K562 (cell line): ENCODE data around the gene UQCRH. TPM values are rescaled to one million over a fixed set of nuclear protein-coding genes. Genes with fewer than 3 reads are reported as not detected.

Experiments
- ATAC-seq: fragments of 200-7000 bp; cut with Tn5 transposase; 3 replicates; pipeline ENCODE4 v1.9.1; 2020; ENCODE audit warnings: moderate library complexity
- BruUV-seq: library from RNA; stranded (reverse); fragments of 400-500 nt; replicated peaks from 2 replicates; lab custom pipeline; 2021; lab: Mats Ljungman, UMichigan
- CTCF ChIA-PET: fragments of 300-600 bp; formaldehyde crosslinking; extraction: SDS; loops from one replicate; lab custom pipeline; 2021; ENCODE audit warnings: low intra/inter-chr PET ratio; lab: Yijun Ruan, JAX
- POLR2A ChIA-PET: fragments of 300-600, 350-650 bp; sonication (Branson Sonifier 250); formaldehyde crosslinking; extraction: SDS; loops from one replicate; lab custom pipeline; 2021; ENCODE audit warnings: antibody characterized with exemption, inconsistent platforms; lab: Yijun Ruan, JAX
- DNase-seq, 4 experiments: peaks; one replicate each; pipeline versions ENCODE4 v3.0.0 to v3.0.0-alpha.2; 2011 to 2018; ENCODE audit warnings: low spot score in 3 of 4, mixed read lengths in 3 of 4; ENCODE audit errors: extremely low read depth in 1 of 4
- FAIRE-seq: peaks from 2 replicates; lab custom pipeline; 2011; peaks lifted over from hg19 to GRCh38; lab: Jason Lieb, UNC
- H2AFZ ChIP-seq: 2 replicates; pipeline ENCODE4 v1.6.0; 2011; ENCODE audit warnings: low read depth, low read length, control low read depth, inconsistent platforms
- H3K27ac ChIP-seq: fragments of 200-600 bp; 3 replicates; pipeline ENCODE4 v1.8.0; 2011; ENCODE audit warnings: low read depth, mild to moderate bottlenecking, control low read depth, inconsistent platforms, low read length, moderate library complexity, mixed read lengths; ENCODE audit errors: extremely low read depth
- H3K27me3 ChIP-seq, 2 experiments: fragments of 300-600 bp in 1 of 2; 2 replicates in 1 of 2; 3 replicates in 1 of 2; pipeline versions ENCODE4 v1.6.0 to v1.8.0; 2011; ENCODE audit warnings: inconsistent platforms in 2 of 2, low read length in 2 of 2, mild to moderate bottlenecking in 1 of 2, mixed read lengths in 1 of 2, moderate library complexity in 1 of 2; ENCODE audit not compliant: control insufficient read depth in 2 of 2, insufficient read depth in 2 of 2
- H3K36me3 ChIP-seq: fragments of 300-600 bp; 3 replicates; pipeline ENCODE4 v1.8.0; 2011; ENCODE audit warnings: mild to moderate bottlenecking, low read length, inconsistent platforms; ENCODE audit not compliant: control insufficient read depth, insufficient read depth
- H3K4me1 ChIP-seq, 2 experiments: fragments of 200-600 bp in 1 of 2; replicated peaks in 1 of 2; 2 replicates in 1 of 2; 3 replicates in 1 of 2; pipeline versions ENCODE4 v1.5.1 to v1.8.0; 2011; ENCODE audit warnings: inconsistent platforms in 2 of 2, low read length in 2 of 2, mild to moderate bottlenecking in 1 of 2, mixed read lengths in 1 of 2, moderate library complexity in 1 of 2; ENCODE audit not compliant: control insufficient read depth in 2 of 2, insufficient read depth in 2 of 2
- H3K4me2 ChIP-seq: 2 replicates; pipeline ENCODE4 v1.6.1; 2011; ENCODE audit warnings: low read length, control low read depth, inconsistent platforms, mixed read lengths; ENCODE audit not compliant: insufficient read depth
- H3K4me3 ChIP-seq: fragments of 200-600 bp; sonication (generic), shearing (Covaris generic); 2 replicates; pipeline ENCODE4 v1.5.1; 2016; ENCODE audit warnings: control low read depth, inconsistent platforms
- H3K79me2 ChIP-seq: fragments of 200-600 bp; 3 replicates; pipeline ENCODE4 v1.8.0; 2011; ENCODE audit warnings: low read length, inconsistent platforms; ENCODE audit not compliant: control insufficient read depth, insufficient read depth
- H3K9ac ChIP-seq, 2 experiments: 2 replicates each; pipeline versions ENCODE4 v1.6.0 to v1.6.1; 2011; ENCODE audit warnings: low read depth in 2 of 2, low read length in 2 of 2, control low read depth in 1 of 2, inconsistent platforms in 1 of 2, mild to moderate bottlenecking in 1 of 2, mixed read lengths in 1 of 2; ENCODE audit not compliant: insufficient read depth in 1 of 2
- H3K9me1 ChIP-seq: one replicate; pipeline ENCODE4 v1.6.0; 2011; ENCODE audit warnings: inconsistent platforms, mild to moderate bottlenecking, low read length, moderate library complexity; ENCODE audit not compliant: control insufficient read depth, insufficient read depth
- H3K9me3 ChIP-seq: replicated peaks from 2 replicates; pipeline ENCODE4 v1.5.1; 2011; ENCODE audit warnings: low read depth, low read length, inconsistent platforms; ENCODE audit not compliant: control insufficient read depth, insufficient read depth
- H4K20me1 ChIP-seq: replicated peaks from 2 replicates; pipeline ENCODE4 v1.6.1; 2011; ENCODE audit warnings: low read length, inconsistent platforms, mixed read lengths; ENCODE audit not compliant: control insufficient read depth, insufficient read depth
- DMBX1 ChIP-seq: fragments of 250-450 bp; sonication (Bioruptor Pico); IDR thresholded peaks from 2 replicates; pipeline ENCODE4 v1.8.0; 2022; ENCODE audit warnings: inconsistent platforms, mild to moderate bottlenecking, moderate library complexity, borderline replicate concordance
- FOXJ3 ChIP-seq: sonication (generic); formaldehyde crosslinking; IDR thresholded peaks from 2 replicates; pipeline ENCODE4 v1.4.0; 2020; ENCODE audit warnings: mild to moderate bottlenecking, missing genetic modification reagents
- MAFG ChIP-seq: fragments of 450-650 bp; conservative IDR thresholded peaks from 2 replicates; pipeline ENCODE4 v1.6.1; 2016; ENCODE audit warnings: missing genetic modification characterization, missing compliant biosample characterization
- MAZ ChIP-seq, 2 experiments: fragments of 450-650 bp in 1 of 2; sonication (generic) in 1 of 2; formaldehyde crosslinking; IDR thresholded peaks in 1 of 2; conservative IDR thresholded peaks in 1 of 2; 2 replicates each; pipeline versions ENCODE4 v1.4.0 to v1.5.0; 2020; ENCODE audit warnings: mild to moderate bottlenecking in 1 of 2, missing genetic modification reagents in 1 of 2
- NFE2 ChIP-seq: IDR thresholded peaks from 2 replicates; pipeline ENCODE4 v1.6.1; 2014; ENCODE audit warnings: antibody characterized with exemption, low read depth
- NR2C1 ChIP-seq, 2 experiments: fragments of 450-650 bp; IDR thresholded peaks; 2 replicates each; pipeline ENCODE4 v1.6.1; 2017; ENCODE audit warnings: mild to moderate bottlenecking in 2 of 2, antibody characterized with exemption in 1 of 2, inconsistent platforms in 1 of 2, missing compliant biosample characterization in 1 of 2, missing genetic modification characterization in 1 of 2
- NRF1 ChIP-seq, 2 experiments: fragments of 450-650 bp; IDR thresholded peaks in 1 of 2; conservative IDR thresholded peaks in 1 of 2; 2 replicates each; pipeline ENCODE4 v1.6.1; 2014; ENCODE audit warnings: mild to moderate bottlenecking in 2 of 2
- TRIM24 ChIP-seq, 2 experiments: fragments of 450-650 bp; IDR thresholded peaks; 2 replicates each; pipeline ENCODE4 v1.6.1; 2016
- ZNF436 ChIP-seq: fragments of 250-450, 450-650 bp; sonication (Bioruptor Pico); formaldehyde crosslinking; IDR thresholded peaks from 2 replicates; pipeline ENCODE4 v1.7.0; 2020; ENCODE audit warnings: mild to moderate bottlenecking
- ZNF76 ChIP-seq: fragments of 250-450 bp; sonication (Bioruptor Pico); IDR thresholded peaks from 2 replicates; pipeline ENCODE4 v1.4.0; 2020; ENCODE audit warnings: mild to moderate bottlenecking, moderate library complexity, borderline replicate concordance
- WGBS: fragments of 100-300 bp; shearing (Covaris generic); methylation state at CpG from one replicate; pipeline ENCODE4 v1.1.6; 2016; ENCODE audit warnings: low coverage, mixed read lengths; ENCODE audit not compliant: insufficient coverage; ENCODE audit errors: missing lambda C conversion rate; 5-methylcytosine and 5-hydroxymethylcytosine counted together
- in situ Hi-C: fragments of 300-500 bp; cut with MboI; formaldehyde crosslinking; loops from 4 replicates; pipeline ENCODE4 v1.15.0; 2018; ENCODE audit warnings: inconsistent platforms, mixed read lengths
- intact Hi-C: fragments of 100-400 bp; cut with micrococcal nuclease; formaldehyde crosslinking; loops from 2 replicates; pipeline ENCODE4 v1.14.2; 2022
- polyA plus RNA-seq, 8 experiments: library from polyadenylated mRNA; depleted of rRNA in 4 of 8; stranded (reverse) in 5 of 8; unstranded in 3 of 8; fragments of >200 nt; fragmentation: Nextera tagmentation in 2 of 8; fragmentation: Illumina TruSeq in 1 of 8; extraction: Ambion mirVana in 2 of 8; extraction: Trizol in 1 of 8; gene quantifications; 2 replicates each; pipeline versions ENCODE4 v1.2.1 to v1.2.3, GENCODE V29; 2011 to 2014; ENCODE audit warnings: inconsistent platforms in 1 of 8, missing spikeins in 1 of 8
- total RNA-seq, 7 experiments: library from RNA; depleted of rRNA in 6 of 7; stranded (reverse); fragments of >200 nt in 6 of 7; fragmentation: Illumina TruSeq in 2 of 7; extraction: Trizol in 2 of 7; gene quantifications; 2 replicates each; pipeline versions ENCODE4 v1.2.1 to v1.2.3, GENCODE V29; 2011 to 2021; ENCODE audit warnings: low replicate concordance in 1 of 7
- TF ChIP-seq, protein P1 (sequence below): fragments of 450-650 bp; formaldehyde crosslinking; IDR thresholded peaks from 2 replicates; pipeline ENCODE4 v1.4.0; 2022; ENCODE audit warnings: mild to moderate bottlenecking, moderate library complexity
- TF ChIP-seq, protein P2 (sequence below), 2 experiments: IDR thresholded peaks; 2 replicates each; pipeline ENCODE4 v1.6.1; 2012; ENCODE audit warnings: improper control_type of control experiment in 2 of 2, low read depth in 2 of 2, low read length in 2 of 2, borderline replicate concordance in 1 of 2
- TF ChIP-seq, protein P3 (sequence below), 3 experiments: fragments of 200-800 bp in 1 of 3; sonication (Bioruptor generic) in 1 of 3; sonication (generic) in 1 of 3; formaldehyde crosslinking in 1 of 3; IDR thresholded peaks; 2 replicates each; pipeline versions ENCODE4 v1.6.1 to v1.8.0; 2016 to 2022; ENCODE audit warnings: mild to moderate bottlenecking in 2 of 3, missing compliant biosample characterization in 2 of 3, missing genetic modification characterization in 2 of 3, missing genetic modification reagents in 1 of 3
- TF ChIP-seq, protein P4 (sequence below): fragments of 250-450 bp; sonication (Bioruptor Pico); IDR thresholded peaks from 2 replicates; pipeline ENCODE4 v1.8.0; 2022; ENCODE audit warnings: moderate library complexity, mild to moderate bottlenecking, inconsistent platforms

Gene UQCRH
- total and polyA plus RNA-seq, 9 of the 15 experiments (the other 6 are each of a cell fraction or from before 2014, with no cell fraction given) = 1,267 to 5,184 (median 2,410) TPM

DNA sequence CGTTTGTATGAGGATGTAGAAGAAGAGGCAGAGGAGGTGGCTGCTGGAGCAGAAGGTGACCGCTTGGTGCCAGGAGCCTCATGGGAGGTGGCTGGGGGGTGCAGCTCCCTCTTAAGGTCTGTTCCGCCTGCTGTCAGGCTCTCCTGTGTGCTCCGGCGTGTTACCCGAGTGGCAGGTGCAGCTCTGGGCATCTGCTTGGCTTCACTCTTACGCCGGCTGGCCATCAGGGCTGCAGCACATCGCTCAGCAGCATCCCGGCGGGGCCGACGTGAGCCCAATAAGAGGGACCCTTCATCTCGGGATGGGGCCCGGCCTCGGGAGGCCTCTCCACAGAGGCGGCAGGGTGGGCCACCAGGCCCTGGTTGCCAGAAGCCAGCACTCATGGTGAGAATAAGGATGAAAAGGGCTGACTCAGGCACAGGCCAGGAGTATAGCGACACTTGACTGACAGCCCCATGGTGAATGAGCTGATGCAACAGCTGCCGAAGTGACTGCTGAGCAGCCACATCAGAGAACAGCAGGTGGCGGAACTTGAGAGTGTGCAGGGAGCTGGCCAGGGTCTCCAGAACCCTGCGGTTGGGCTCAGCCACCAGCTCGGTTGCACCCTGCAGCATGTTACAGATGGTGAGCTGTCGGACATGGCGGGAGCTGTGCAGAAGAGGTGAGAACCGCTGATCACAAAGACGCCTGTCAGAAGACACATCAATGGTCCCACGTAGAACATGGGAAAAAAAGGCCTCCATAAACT, 17.6 kb upstream of the UQCRH start:
- in situ Hi-C loops (no loop called here), intact Hi-C loops (loop anchor here (2.0 to 10.0 kb wide), 2 partner anchors 15 to 59 kb away; partner anchors contain the start of gene NSUN4)
- 84% methylated on average over 27 of the region's 27 CpGs for WGBS
- Histone ChIP-seq H3K9me3 (no peaks in the 10 kb centered on the region), H2AFZ (no peak overlapping the region), H3K79me2 (no peaks in the 10 kb centered on the region), H3K27ac (no peak overlapping the region; the same call in 2 of the 3 replicates), H3K36me3 (peaks cover 80% of the 10 kb centered on the region), H3K4me1 (peaks cover 23 to 33% of the 10 kb centered on the region in 2 experiments; a peak in 3 of 5 replicates), H3K4me2 (no peak overlapping the region), H3K27me3 (no peaks in the 10 kb centered on the region), H4K20me1 (no peaks in the 10 kb centered on the region), H3K4me3 (no peak overlapping the region), H3K9me1 (peaks cover 5% of the 10 kb centered on the region), H3K9ac (peak overlapping the region in 1 of 2 experiments; percentile 16; a peak in 1 of 4 replicates)
- POLR2A ChIA-PET = interaction anchor here (0.5 to 22.6 kb wide), 11 partner anchors 5 to 1564 kb away, joined by 3 to 410 read pairs (median 6); partner anchors contain the start of genes LRRC41, NSUN4 and UQCRH
- FAIRE-seq (no peak), DNase-seq (peak in 2 of 4 experiments; percentile 42 to 57), ATAC-seq (peak; percentile 80)
- no TSS peak for BruUV-seq
- CTCF ChIA-PET = no interaction called here
- TF ChIP-seq ZNF76 (CRISPR knock-in tag) = no peak
- TF ChIP-seq ZNF436 = no peak
- TF ChIP-seq FOXJ3 (CRISPR knock-in tag) = no peak
- TF ChIP-seq NRF1 (conservative IDR thresholded peaks at IDR 0.05 in 1 of 2, IDR thresholded peaks at IDR 0.05 in 1 of 2) = peak; percentile 48 to 53; a peak in 3 of 4 replicates
- peak; percentile 88 for TF ChIP-seq DMBX1 (CRISPR knock-in tag)
- TF ChIP-seq, protein P1, sequence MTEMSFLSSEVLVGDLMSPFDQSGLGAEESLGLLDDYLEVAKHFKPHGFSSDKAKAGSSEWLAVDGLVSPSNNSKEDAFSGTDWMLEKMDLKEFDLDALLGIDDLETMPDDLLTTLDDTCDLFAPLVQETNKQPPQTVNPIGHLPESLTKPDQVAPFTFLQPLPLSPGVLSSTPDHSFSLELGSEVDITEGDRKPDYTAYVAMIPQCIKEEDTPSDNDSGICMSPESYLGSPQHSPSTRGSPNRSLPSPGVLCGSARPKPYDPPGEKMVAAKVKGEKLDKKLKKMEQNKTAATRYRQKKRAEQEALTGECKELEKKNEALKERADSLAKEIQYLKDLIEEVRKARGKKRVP (CRISPR knock-in tag) = peak; percentile 97
- TF ChIP-seq NR2C1 (IDR thresholded peaks at IDR 0.05) = no peak
- TF ChIP-seq NR2C1 (tag; IDR thresholded peaks at IDR 0.05) = 0 out of 2 replicates have a peak, but pooled peaks have one; percentile 26
- TF ChIP-seq NFE2 = peak; percentile 22; the same call in 1 of the 2 replicates
- 0 out of 4 replicates have a peak, but pooled peaks of 1 of the 2 experiments have one; percentile 21 for TF ChIP-seq TRIM24 (IDR thresholded peaks at IDR 0.05)
- peak in 1 of 2 experiments; percentile 36; a peak in 1 of 4 replicates for TF ChIP-seq MAZ (CRISPR knock-in tag; conservative IDR thresholded peaks at IDR 0.05 in 1 of 2, IDR thresholded peaks at IDR 0.05 in 1 of 2)
- TF ChIP-seq, protein P2, sequence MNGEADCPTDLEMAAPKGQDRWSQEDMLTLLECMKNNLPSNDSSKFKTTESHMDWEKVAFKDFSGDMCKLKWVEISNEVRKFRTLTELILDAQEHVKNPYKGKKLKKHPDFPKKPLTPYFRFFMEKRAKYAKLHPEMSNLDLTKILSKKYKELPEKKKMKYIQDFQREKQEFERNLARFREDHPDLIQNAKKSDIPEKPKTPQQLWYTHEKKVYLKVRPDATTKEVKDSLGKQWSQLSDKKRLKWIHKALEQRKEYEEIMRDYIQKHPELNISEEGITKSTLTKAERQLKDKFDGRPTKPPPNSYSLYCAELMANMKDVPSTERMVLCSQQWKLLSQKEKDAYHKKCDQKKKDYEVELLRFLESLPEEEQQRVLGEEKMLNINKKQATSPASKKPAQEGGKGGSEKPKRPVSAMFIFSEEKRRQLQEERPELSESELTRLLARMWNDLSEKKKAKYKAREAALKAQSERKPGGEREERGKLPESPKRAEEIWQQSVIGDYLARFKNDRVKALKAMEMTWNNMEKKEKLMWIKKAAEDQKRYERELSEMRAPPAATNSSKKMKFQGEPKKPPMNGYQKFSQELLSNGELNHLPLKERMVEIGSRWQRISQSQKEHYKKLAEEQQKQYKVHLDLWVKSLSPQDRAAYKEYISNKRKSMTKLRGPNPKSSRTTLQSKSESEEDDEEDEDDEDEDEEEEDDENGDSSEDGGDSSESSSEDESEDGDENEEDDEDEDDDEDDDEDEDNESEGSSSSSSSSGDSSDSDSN (IDR thresholded peaks at IDR 0.05; ENCODE audit: borderline replicate concordance in 1 of 2, low read depth in 2 of 2, low read length in 2 of 2) = 0 out of 4 replicates have a peak, but pooled peaks of 1 of the 2 experiments have one; percentile 15
- TF ChIP-seq MAFG = peak; percentile 82
- TF ChIP-seq, protein P3, sequence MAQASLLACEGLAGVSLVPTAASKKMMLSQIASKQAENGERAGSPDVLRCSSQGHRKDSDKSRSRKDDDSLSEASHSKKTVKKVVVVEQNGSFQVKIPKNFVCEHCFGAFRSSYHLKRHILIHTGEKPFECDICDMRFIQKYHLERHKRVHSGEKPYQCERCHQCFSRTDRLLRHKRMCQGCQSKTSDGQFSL (CRISPR knock-in tag; IDR thresholded peaks at IDR 0.05) = peak; percentile 36; the same call in 1 of the 2 replicates
- TF ChIP-seq, protein P3 (tag; IDR thresholded peaks at IDR 0.05) = no peak
- TF ChIP-seq, protein P4, sequence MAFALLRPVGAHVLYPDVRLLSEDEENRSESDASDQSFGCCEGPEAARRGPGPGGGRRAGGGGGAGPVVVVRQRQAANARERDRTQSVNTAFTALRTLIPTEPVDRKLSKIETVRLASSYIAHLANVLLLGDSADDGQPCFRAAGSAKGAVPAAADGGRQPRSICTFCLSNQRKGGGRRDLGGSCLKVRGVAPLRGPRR (CRISPR knock-in tag) = 0 out of 2 replicates have a peak, but pooled peaks have one; percentile 13
